Suprapubic skin (tissue), 4 donors: Measurements from ENCODE around the gene ADAT3. TPM values are rescaled to one million over a fixed set of nuclear protein-coding genes. Genes with fewer than 3 reads are reported as not detected.

ENCODE experiments used
- DNase-seq, 2 donors: peaks; one replicate each; pipeline ENCODE4 v3.0.0-alpha.2; 2019; ENCODE audit warnings: low spot score in 2 of 2
- H3K27ac ChIP-seq: fragments of 200-600 bp; sonication (generic); one replicate; pipeline ENCODE4 v1.5.1; 2019
- H3K27me3 ChIP-seq: fragments of 200-600 bp; sonication (generic); one replicate; pipeline ENCODE4 v1.5.1; 2019
- H3K36me3 ChIP-seq: fragments of 200-600 bp; sonication (generic); one replicate; pipeline ENCODE4 v1.5.1; 2019
- H3K4me1 ChIP-seq: fragments of 200-600 bp; sonication (generic); one replicate; pipeline ENCODE4 v1.5.1; 2019
- H3K4me3 ChIP-seq: fragments of 200-600 bp; sonication (generic); one replicate; pipeline ENCODE4 v1.5.1; 2019; ENCODE audit warnings: mild to moderate bottlenecking
- H3K9me3 ChIP-seq: fragments of 200-600 bp; sonication (generic); one replicate; pipeline ENCODE4 v1.5.1; 2019
- CTCF ChIP-seq, 2 donors: fragments of 200-600 bp in 1 of 2; fragments of 450-650 bp in 1 of 2; sonication (generic) in 1 of 2; IDR thresholded peaks; one replicate each; pipeline ENCODE4 v1.5.1; 2016 to 2019; ENCODE audit warnings: antibody characterized with exemption in 2 of 2, mild to moderate bottlenecking in 1 of 2, moderate library complexity in 1 of 2
- EP300 ChIP-seq: sonication (generic); formaldehyde crosslinking; IDR thresholded peaks from one replicate; pipeline ENCODE4 v1.6.1; 2017; ENCODE audit warnings: antibody characterized with exemption
- POLR2A ChIP-seq, 2 donors: fragments of 450-650 bp; IDR thresholded peaks; one replicate each; pipeline ENCODE4 v1.6.1; 2017; ENCODE audit warnings: antibody characterized with exemption in 2 of 2, mild to moderate bottlenecking in 2 of 2, moderate library complexity in 2 of 2
- POLR2AphosphoS5 ChIP-seq, 3 donors: sonication (generic); formaldehyde crosslinking; IDR thresholded peaks; one replicate each; pipeline ENCODE4 v1.6.1; 2017; ENCODE audit warnings: antibody characterized with exemption in 3 of 3
- WGBS: methylation state at CpG from one replicate; pipeline ENCODE4 v1.1.5; 2018; 5-methylcytosine and 5-hydroxymethylcytosine counted together
- total RNA-seq, 4 donors: library from RNA; depleted of rRNA; stranded (reverse); fragments of >200 nt; gene quantifications; one replicate each; pipeline ENCODE4 v1.1.0, GENCODE V29; 2016

Gene ADAT3
- total RNA-seq, 4 donors from 2014 or later, result 13.4 to 26.7 (median 22.3) TPM

- 89% methylated on average over 15 of the region's 15 CpGs for WGBS
Measured at GRCh38 chr19:1921825-1922224, 16.6 kb downstream of the ADAT3 start.

GRCh38 chr19:1922803-1923202 is 17.6 kb downstream of the ADAT3 start:
- WGBS, result over 99% methylated on average over 18 of the region's 23 CpGs
- Histone ChIP-seq H3K27me3 (no peaks in the 10 kb centered on the region), H3K4me1 (no peaks in the 10 kb centered on the region), H3K27ac (no peak overlapping the region), H3K9me3 (no peaks in the 10 kb centered on the region), H3K36me3 (peaks cover 77% of the 10 kb centered on the region), H3K4me3 (no peak overlapping the region)
- TF ChIP-seq CTCF (IDR thresholded peaks at IDR 0.05) (no peak), POLR2A (IDR thresholded peaks at IDR 0.05) (no peak), EP300 (no peak), POLR2AphosphoS5 (IDR thresholded peaks at IDR 0.05) (no peak)
- no peak for DNase-seq

More at GRCh38 chr19:1921825-1922224, 16.6 kb downstream of the ADAT3 start:
- Histone ChIP-seq H3K4me1 (no peaks in the 10 kb centered on the region), H3K36me3 (peaks cover 82% of the 10 kb centered on the region), H3K27me3 (no peaks in the 10 kb centered on the region), H3K9me3 (no peaks in the 10 kb centered on the region), H3K27ac (no peak overlapping the region), H3K4me3 (no peak overlapping the region)
- DNase-seq, result no peak
- TF ChIP-seq POLR2AphosphoS5 (IDR thresholded peaks at IDR 0.05) (no peak), EP300 (no peak), POLR2A (IDR thresholded peaks at IDR 0.05) (no peak), CTCF (IDR thresholded peaks at IDR 0.05) (no peak)

GRCh38 chr19:1923319-1923718 is 18.1 kb downstream of the ADAT3 start:
- Histone ChIP-seq H3K4me3 (no peak overlapping the region), H3K27me3 (no peaks in the 10 kb centered on the region), H3K4me1 (no peaks in the 10 kb centered on the region), H3K9me3 (no peaks in the 10 kb centered on the region), H3K27ac (no peak overlapping the region), H3K36me3 (peaks cover 71% of the 10 kb centered on the region)
- 67% methylated on average over 6 of the region's 8 CpGs for WGBS
- TF ChIP-seq EP300 (no peak), POLR2A (IDR thresholded peaks at IDR 0.05) (no peak), POLR2AphosphoS5 (IDR thresholded peaks at IDR 0.05) (no peak), CTCF (IDR thresholded peaks at IDR 0.05) (no peak)
- no peak for DNase-seq

- DNase-seq, result no peak
- Histone ChIP-seq H3K27me3 (no peaks in the 10 kb centered on the region), H3K9me3 (no peaks in the 10 kb centered on the region), H3K4me3 (no peak overlapping the region), H3K27ac (no peak overlapping the region), H3K36me3 (peaks cover 60% of the 10 kb centered on the region), H3K4me1 (peaks cover 6% of the 10 kb centered on the region)
- TF ChIP-seq POLR2AphosphoS5 (IDR thresholded peaks at IDR 0.05) (no peak), POLR2A (IDR thresholded peaks at IDR 0.05) (no peak), CTCF (IDR thresholded peaks at IDR 0.05) (no peak), EP300 (no peak)
- no CpG with 5 or more reads among the region's 35 CpGs for WGBS
Measured at GRCh38 chr19:1924320-1924961, 19.2 kb downstream of the ADAT3 start.

- WGBS, result 91% methylated on average over 11 of the region's 16 CpGs
- peaks cover 49% of the 10 kb centered on the region for H3K36me3 ChIP-seq
- TF ChIP-seq POLR2AphosphoS5 (IDR thresholded peaks at IDR 0.05), result no peak
- TF ChIP-seq POLR2A (IDR thresholded peaks at IDR 0.05), result no peak
- no peak for TF ChIP-seq EP300
- TF ChIP-seq CTCF (IDR thresholded peaks at IDR 0.05), result no peak
Measured at GRCh38 chr19:1925544-1925943, 20.3 kb downstream of the ADAT3 start.

More at GRCh38 chr19:1925544-1925943, 20.3 kb downstream of the ADAT3 start:
- Histone ChIP-seq H3K27ac (no peak overlapping the region), H3K9me3 (no peaks in the 10 kb centered on the region), H3K4me1 (peaks cover 15% of the 10 kb centered on the region), H3K27me3 (no peaks in the 10 kb centered on the region), H3K4me3 (no peak overlapping the region)
- DNase-seq, result no peak
